ENCODE measurements around the gene LDLRAD4.

The LDLRAD4 gene

GRCh38 chr18:13390711-13391110, 172.2 kb downstream of the LDLRAD4 start:
- H3K79me2 ChIP-seq (ENCODE audit: control insufficient read depth, insufficient read depth, low read length, unreplicated experiment), result no peaks in the 10 kb centered on the region
- H3K27ac ChIP-seq (ENCODE audit: low read depth, low read length), result no peak overlapping the region
- H3K36me3 ChIP-seq (ENCODE audit: insufficient read depth, low read length), result no peaks in the 10 kb centered on the region
- no peaks in the 10 kb centered on the region for H3K4me1 ChIP-seq (ENCODE audit: control insufficient read depth, insufficient read depth, low read length, unreplicated experiment)
- 0 out of 2 replicates have a peak, but pooled peaks cover 7% of the 10 kb centered on the region for H3K27me3 ChIP-seq (ENCODE audit: insufficient read depth, low read length)
- no peak overlapping the region for H2AFZ ChIP-seq (ENCODE audit: low read length, unreplicated experiment)
- no peak overlapping the region for H3K4me3 ChIP-seq (ENCODE audit: low read depth, low read length)

GRCh38 chr18:13392029-13392750, 173.6 kb downstream of the LDLRAD4 start:
- Histone ChIP-seq H3K79me2 (ENCODE audit: control insufficient read depth, insufficient read depth, low read length, unreplicated experiment) (no peaks in the 10 kb centered on the region), H3K4me1 (ENCODE audit: control insufficient read depth, insufficient read depth, low read length, unreplicated experiment) (no peaks in the 10 kb centered on the region), H3K27ac (ENCODE audit: low read depth, low read length) (no peak overlapping the region), H3K36me3 (ENCODE audit: insufficient read depth, low read length) (no peaks in the 10 kb centered on the region), H3K27me3 (ENCODE audit: insufficient read depth, low read length) (0 out of 2 replicates have a peak, but pooled peaks cover 7% of the 10 kb centered on the region), H3K4me3 (ENCODE audit: low read depth, low read length) (no peak overlapping the region), H2AFZ (ENCODE audit: low read length, unreplicated experiment) (no peak overlapping the region)

- Histone ChIP-seq H2AFZ (ENCODE audit: low read length, unreplicated experiment) (no peak overlapping the region), H3K36me3 (ENCODE audit: insufficient read depth, low read length) (no peaks in the 10 kb centered on the region), H3K4me3 (ENCODE audit: low read depth, low read length) (no peak overlapping the region), H3K27me3 (ENCODE audit: insufficient read depth, low read length) (0 out of 2 replicates have a peak, but pooled peaks cover 7% of the 10 kb centered on the region), H3K4me1 (ENCODE audit: control insufficient read depth, insufficient read depth, low read length, unreplicated experiment) (no peaks in the 10 kb centered on the region), H3K27ac (ENCODE audit: low read depth, low read length) (no peak overlapping the region), H3K79me2 (ENCODE audit: control insufficient read depth, insufficient read depth, low read length, unreplicated experiment) (no peaks in the 10 kb centered on the region)
These were observed 174.3 kb downstream of the LDLRAD4 start for GRCh38 chr18:13392899-13393298.

- no peaks in the 10 kb centered on the region for H3K79me2 ChIP-seq (ENCODE audit: control insufficient read depth, insufficient read depth, low read length, unreplicated experiment)
- no peak overlapping the region for H2AFZ ChIP-seq (ENCODE audit: low read length, unreplicated experiment)
- H3K27me3 ChIP-seq (ENCODE audit: insufficient read depth, low read length), result 0 out of 2 replicates have a peak, but pooled peaks cover 7% of the 10 kb centered on the region
- no peaks in the 10 kb centered on the region for H3K4me1 ChIP-seq (ENCODE audit: control insufficient read depth, insufficient read depth, low read length, unreplicated experiment)
- no peak overlapping the region for H3K4me3 ChIP-seq (ENCODE audit: low read depth, low read length)
- no peaks in the 10 kb centered on the region for H3K36me3 ChIP-seq (ENCODE audit: insufficient read depth, low read length)
- H3K27ac ChIP-seq (ENCODE audit: low read depth, low read length), result no peak overlapping the region
These were observed 174.8 kb downstream of the LDLRAD4 start for GRCh38 chr18:13393338-13393737.

- H3K79me2 ChIP-seq (ENCODE audit: control insufficient read depth, insufficient read depth, low read length, unreplicated experiment), result no peaks in the 10 kb centered on the region
- no peak overlapping the region for H2AFZ ChIP-seq (ENCODE audit: low read length, unreplicated experiment)
- no peak overlapping the region for H3K4me3 ChIP-seq (ENCODE audit: low read depth, low read length)
- H3K4me1 ChIP-seq (ENCODE audit: control insufficient read depth, insufficient read depth, low read length, unreplicated experiment), result no peaks in the 10 kb centered on the region
- no peak overlapping the region for H3K27ac ChIP-seq (ENCODE audit: low read depth, low read length)
- H3K36me3 ChIP-seq (ENCODE audit: insufficient read depth, low read length), result no peaks in the 10 kb centered on the region
- peaks cover 11% of the 10 kb centered on the region; the same call in 1 of the 2 replicates for H3K27me3 ChIP-seq (ENCODE audit: insufficient read depth, low read length)
These were observed 176.2 kb downstream of the LDLRAD4 start for GRCh38 chr18:13394801-13395200.

GRCh38 chr18:13395577-13395976, 177.0 kb downstream of the LDLRAD4 start:
- Histone ChIP-seq H3K79me2 (ENCODE audit: control insufficient read depth, insufficient read depth, low read length, unreplicated experiment) (no peaks in the 10 kb centered on the region), H3K27ac (ENCODE audit: low read depth, low read length) (no peak overlapping the region), H3K27me3 (ENCODE audit: insufficient read depth, low read length) (peaks cover 10% of the 10 kb centered on the region; the same call in 1 of the 2 replicates), H3K4me3 (ENCODE audit: low read depth, low read length) (no peak overlapping the region), H3K36me3 (ENCODE audit: insufficient read depth, low read length) (no peaks in the 10 kb centered on the region), H3K4me1 (ENCODE audit: control insufficient read depth, insufficient read depth, low read length, unreplicated experiment) (no peaks in the 10 kb centered on the region), H2AFZ (ENCODE audit: low read length, unreplicated experiment) (no peak overlapping the region)

GRCh38 chr18:13397504-13398163, 179.1 kb downstream of the LDLRAD4 start:
- Histone ChIP-seq H3K4me1 (ENCODE audit: control insufficient read depth, insufficient read depth, low read length, unreplicated experiment) (no peaks in the 10 kb centered on the region), H2AFZ (ENCODE audit: low read length, unreplicated experiment) (no peak overlapping the region), H3K79me2 (ENCODE audit: control insufficient read depth, insufficient read depth, low read length, unreplicated experiment) (no peaks in the 10 kb centered on the region), H3K36me3 (ENCODE audit: insufficient read depth, low read length) (no peaks in the 10 kb centered on the region), H3K27me3 (ENCODE audit: insufficient read depth, low read length) (peaks cover 6% of the 10 kb centered on the region; the same call in 1 of the 2 replicates), H3K4me3 (ENCODE audit: low read depth, low read length) (no peak overlapping the region), H3K27ac (ENCODE audit: low read depth, low read length) (no peak overlapping the region)

- no peak overlapping the region for H2AFZ ChIP-seq (ENCODE audit: low read length, unreplicated experiment)
- H3K27me3 ChIP-seq (ENCODE audit: insufficient read depth, low read length), result peaks cover 8% of the 10 kb centered on the region; the same call in 1 of the 2 replicates
- H3K4me1 ChIP-seq (ENCODE audit: control insufficient read depth, insufficient read depth, low read length, unreplicated experiment), result no peaks in the 10 kb centered on the region
- no peaks in the 10 kb centered on the region for H3K36me3 ChIP-seq (ENCODE audit: insufficient read depth, low read length)
- no peaks in the 10 kb centered on the region for H3K79me2 ChIP-seq (ENCODE audit: control insufficient read depth, insufficient read depth, low read length, unreplicated experiment)
- H3K27ac ChIP-seq (ENCODE audit: low read depth, low read length), result no peak overlapping the region
- no peak overlapping the region for H3K4me3 ChIP-seq (ENCODE audit: low read depth, low read length)
These were observed 180.1 kb downstream of the LDLRAD4 start for GRCh38 chr18:13398631-13399030.

- H3K36me3 ChIP-seq (ENCODE audit: insufficient read depth, low read length), result no peaks in the 10 kb centered on the region
- H3K27ac ChIP-seq (ENCODE audit: low read depth, low read length), result no peak overlapping the region
- H2AFZ ChIP-seq (ENCODE audit: low read length, unreplicated experiment), result no peak overlapping the region
- no peaks in the 10 kb centered on the region for H3K79me2 ChIP-seq (ENCODE audit: control insufficient read depth, insufficient read depth, low read length, unreplicated experiment)
- peaks cover 8% of the 10 kb centered on the region; the same call in 1 of the 2 replicates for H3K27me3 ChIP-seq (ENCODE audit: insufficient read depth, low read length)
- no peaks in the 10 kb centered on the region for H3K4me1 ChIP-seq (ENCODE audit: control insufficient read depth, insufficient read depth, low read length, unreplicated experiment)
- no peak overlapping the region for H3K4me3 ChIP-seq (ENCODE audit: low read depth, low read length)
These were observed 181.0 kb downstream of the LDLRAD4 start for GRCh38 chr18:13399511-13399910.

- Histone ChIP-seq H3K36me3 (ENCODE audit: insufficient read depth, low read length) (no peaks in the 10 kb centered on the region), H3K27ac (ENCODE audit: low read depth, low read length) (no peak overlapping the region), H3K27me3 (ENCODE audit: insufficient read depth, low read length) (peaks cover 8% of the 10 kb centered on the region; the same call in 1 of the 2 replicates), H3K4me3 (ENCODE audit: low read depth, low read length) (no peak overlapping the region), H2AFZ (ENCODE audit: low read length, unreplicated experiment) (no peak overlapping the region), H3K79me2 (ENCODE audit: control insufficient read depth, insufficient read depth, low read length, unreplicated experiment) (no peaks in the 10 kb centered on the region), H3K4me1 (ENCODE audit: control insufficient read depth, insufficient read depth, low read length, unreplicated experiment) (no peaks in the 10 kb centered on the region)
These were observed 182.2 kb downstream of the LDLRAD4 start for GRCh38 chr18:13400636-13401315.
